Activated T-cell treated with anti-CD3 and anti-CD28 coated beads, Interleukin-2, amount 50 U/mL, for 4 hours (primary cell): ENCODE data around the gene DNMT3B. TPM values are rescaled to one million over a fixed set of nuclear protein-coding genes. Genes with fewer than 3 reads are reported as not detected.
"Not testable (repeated sequence)": the region's sequence is repeated elsewhere in the genome, so short reads cannot be mapped to it uniquely, and the experiment has no call there.

Source experiments
- ATAC-seq, 2 donors: fragments of 200-7000 bp; cut with Tn5 transposase; one replicate each; pipeline ENCODE4 v1.10.0; 2021
- DNase-seq: peaks from one replicate; pipeline ENCODE4 v3.0.0-alpha.2; 2020
- H3K27me3 Mint-ChIP-seq: one replicate; pipeline ENCODE4 v1.8.0; 2021; ENCODE audit warnings: low read depth, mixed read lengths
- H3K36me3 Mint-ChIP-seq: one replicate; pipeline ENCODE4 v1.8.0; 2022; ENCODE audit warnings: mixed read lengths; ENCODE audit not compliant: insufficient read depth
- H3K4me1 Mint-ChIP-seq: one replicate; pipeline ENCODE4 v1.8.0; 2021; ENCODE audit warnings: low read depth, mixed read lengths
- H3K4me3 Mint-ChIP-seq: one replicate; pipeline ENCODE4 v1.8.0; 2021; ENCODE audit warnings: mild to moderate bottlenecking, moderate library complexity, mixed read lengths
- H3K9me3 Mint-ChIP-seq: one replicate; pipeline ENCODE4 v1.8.0; 2021; ENCODE audit warnings: mixed read lengths
- total RNA-seq, 3 donors: library from RNA; stranded (reverse); gene quantifications; one replicate each; pipeline ENCODE4 v1.2.1, GENCODE V29; 2021

The DNMT3B gene
- 1 to 10 TPM in 1 of 3 donors, under 1 TPM in 2; 0.63 to 1.0 (median 0.63) TPM for total RNA-seq

GRCh38 chr20:32761831-32762753, at the start of gene DNMT3B:
DNMT3B (plus strand) TSS chr20:32762385; CDS start chr20:32780324, 17,939 bp downstream.
- H3K27me3 Mint-ChIP-seq = no peaks in the 10 kb centered on the region
- ATAC-seq (peak; percentile 79 to 80), DNase-seq (peak; percentile 66)
- peaks cover 12% of the 10 kb centered on the region for H3K4me1 Mint-ChIP-seq
- no peaks in the 10 kb centered on the region for H3K36me3 Mint-ChIP-seq
- H3K4me3 Mint-ChIP-seq = peak within 1 kb of the TSS; percentile 84
- H3K9me3 Mint-ChIP-seq = no peaks in the 10 kb centered on the region

GRCh38 chr20:32718749-32719348, 43.3 kb upstream of the DNMT3B start:
- Mint-ChIP-seq H3K4me3 (no peak overlapping the region), H3K9me3 (no peaks in the 10 kb centered on the region), H3K36me3 (peaks cover 19% of the 10 kb centered on the region), H3K27me3 (no peaks in the 10 kb centered on the region), H3K4me1 (no peaks in the 10 kb centered on the region)
- ATAC-seq = no peak
- no peak for DNase-seq

- Mint-ChIP-seq H3K9me3 (no peaks in the 10 kb centered on the region), H3K36me3 (peaks cover 19% of the 10 kb centered on the region), H3K27me3 (no peaks in the 10 kb centered on the region), H3K4me3 (no peak overlapping the region), H3K4me1 (peaks cover 14% of the 10 kb centered on the region)
- no peak for ATAC-seq
- DNase-seq = no peak
Observed at GRCh38 chr20:32727683-32728082, 34.5 kb upstream of the DNMT3B start.

GRCh38 chr20:32728435-32728834, 33.8 kb upstream of the DNMT3B start:
- H3K27me3 Mint-ChIP-seq, H3K9me3 Mint-ChIP-seq, ATAC-seq, DNase-seq, H3K4me3 Mint-ChIP-seq: not testable (repeated sequence)
- peaks cover 19% of the 10 kb centered on the region for H3K36me3 Mint-ChIP-seq
- peaks cover 14% of the 10 kb centered on the region for H3K4me1 Mint-ChIP-seq

- DNase-seq, ATAC-seq, H3K4me3 Mint-ChIP-seq, H3K27me3 Mint-ChIP-seq, H3K9me3 Mint-ChIP-seq: not testable (repeated sequence)
- Mint-ChIP-seq H3K4me1 (peaks cover 14% of the 10 kb centered on the region), H3K36me3 (peaks cover 19% of the 10 kb centered on the region)
Observed at GRCh38 chr20:32729334-32729733, 32.9 kb upstream of the DNMT3B start.

- Mint-ChIP-seq H3K36me3 (peaks cover 12% of the 10 kb centered on the region), H3K9me3 (no peaks in the 10 kb centered on the region), H3K4me3 (no peak overlapping the region), H3K27me3 (no peaks in the 10 kb centered on the region), H3K4me1 (peaks cover 27% of the 10 kb centered on the region)
- no peak for DNase-seq
- ATAC-seq = no peak
Observed at GRCh38 chr20:32731882-32732266, 30.3 kb upstream of the DNMT3B start.

GRCh38 chr20:32737371-32738223, 24.6 kb upstream of the DNMT3B start:
- H3K9me3 Mint-ChIP-seq = no peaks in the 10 kb centered on the region
- no peaks in the 10 kb centered on the region for H3K36me3 Mint-ChIP-seq
- ATAC-seq (peak; percentile 76 to 80), DNase-seq (peak; percentile 25)
- H3K4me1 Mint-ChIP-seq = peaks cover 44% of the 10 kb centered on the region
- peak overlapping the region; percentile 9 for H3K4me3 Mint-ChIP-seq
- no peaks in the 10 kb centered on the region for H3K27me3 Mint-ChIP-seq

- Mint-ChIP-seq H3K4me3 (no peak overlapping the region), H3K4me1 (peaks cover 45% of the 10 kb centered on the region), H3K9me3 (no peaks in the 10 kb centered on the region), H3K27me3 (no peaks in the 10 kb centered on the region), H3K36me3 (no peaks in the 10 kb centered on the region)
- no peak for ATAC-seq
- DNase-seq = no peak
Observed at GRCh38 chr20:32741151-32741550, 21.0 kb upstream of the DNMT3B start.

- DNase-seq (no peak), ATAC-seq (peak; percentile 23 to 29)
- Mint-ChIP-seq H3K4me3 (peak overlapping the region; percentile 95), H3K36me3 (no peaks in the 10 kb centered on the region), H3K9me3 (no peaks in the 10 kb centered on the region), H3K4me1 (peaks cover 37% of the 10 kb centered on the region), H3K27me3 (no peaks in the 10 kb centered on the region)
Observed at GRCh38 chr20:32742322-32743236, 19.6 kb upstream of the DNMT3B start.

- no peaks in the 10 kb centered on the region for H3K27me3 Mint-ChIP-seq
- peak; percentile 66 for DNase-seq
- peak; percentile 90 to 92 for ATAC-seq
- H3K9me3 Mint-ChIP-seq = no peaks in the 10 kb centered on the region
- H3K36me3 Mint-ChIP-seq = no peaks in the 10 kb centered on the region
- H3K4me1 Mint-ChIP-seq = peaks cover 32% of the 10 kb centered on the region
- peak within 1 kb of the TSS; percentile 95 for H3K4me3 Mint-ChIP-seq
Observed at GRCh38 chr20:32743237-32744112, 18.7 kb upstream of the DNMT3B start, which contains the start of gene COMMD7. COMMD7 (minus strand) TSS chr20:32743467; CDS start chr20:32743391, 76 bp downstream.

GRCh38 chr20:32749914-32750637, 12.1 kb upstream of the DNMT3B start:
- H3K4me1 Mint-ChIP-seq = peaks cover 4% of the 10 kb centered on the region
- no peak for ATAC-seq
- no peaks in the 10 kb centered on the region for H3K36me3 Mint-ChIP-seq
- no peak for DNase-seq
- no peak overlapping the region for H3K4me3 Mint-ChIP-seq
- no peaks in the 10 kb centered on the region for H3K9me3 Mint-ChIP-seq
- H3K27me3 Mint-ChIP-seq = no peaks in the 10 kb centered on the region

- no peak for DNase-seq
- Mint-ChIP-seq H3K4me1 (peaks cover 4% of the 10 kb centered on the region), H3K36me3 (no peaks in the 10 kb centered on the region), H3K9me3 (no peaks in the 10 kb centered on the region), H3K27me3 (no peaks in the 10 kb centered on the region), H3K4me3 (no peak overlapping the region)
- no peak for ATAC-seq
Observed at GRCh38 chr20:32751293-32751692, 10.9 kb upstream of the DNMT3B start.
